Smooth muscle cell (in vitro differentiated cells): ENCODE data around the gene GIMAP8. TPM values are rescaled to one million over a fixed set of nuclear protein-coding genes. Genes with fewer than 3 reads are reported as not detected.

Experiments used
- DNase-seq: peaks from one replicate; lab custom pipeline; 2025; ENCODE audit not compliant: unreplicated experiment; lab: John Stamatoyannopoulos, UW
- H2AFZ ChIP-seq: fragments of 200-600 bp; sonication (generic); 2 replicates; pipeline ENCODE4 v1.6.0; 2016; ENCODE audit warnings: antibody characterized with exemption, low read depth, mild to moderate bottlenecking
- H3F3A ChIP-seq: fragments of 200-600 bp; sonication (generic); 2 replicates; pipeline ENCODE4 v1.6.0; 2017; ENCODE audit warnings: antibody characterized with exemption, low read depth
- H3K27ac ChIP-seq: fragments of 200-600 bp; sonication (generic); 2 replicates; pipeline ENCODE4 v1.5.1; 2016; ENCODE audit warnings: low read depth, mild to moderate bottlenecking
- H3K27me3 ChIP-seq: fragments of 200-600 bp; sonication (generic); 2 replicates; pipeline ENCODE4 v1.6.1; 2016; ENCODE audit warnings: low read depth, mild to moderate bottlenecking
- H3K36me3 ChIP-seq: fragments of 200-600 bp; sonication (generic); 2 replicates; pipeline ENCODE4 v1.5.1; 2016; ENCODE audit warnings: low read depth
- H3K4me1 ChIP-seq: fragments of 200-600 bp; sonication (generic); 2 replicates; pipeline ENCODE4 v1.5.1; 2016; ENCODE audit warnings: low read depth
- H3K4me2 ChIP-seq: fragments of 200-600 bp; sonication (generic); 2 replicates; pipeline ENCODE4 v1.6.0; 2016; ENCODE audit warnings: mild to moderate bottlenecking
- H3K4me3 ChIP-seq: fragments of 200-600 bp; sonication (generic); 2 replicates; pipeline ENCODE4 v1.5.1; 2016; ENCODE audit warnings: mild to moderate bottlenecking
- H3K79me2 ChIP-seq: fragments of 200-600 bp; sonication (generic); 2 replicates; pipeline ENCODE4 v1.6.0; 2016; ENCODE audit warnings: low read depth, mild to moderate bottlenecking
- H3K9ac ChIP-seq: fragments of 200-600 bp; sonication (generic); 2 replicates; pipeline ENCODE4 v1.6.0; 2016; ENCODE audit warnings: low read depth
- H3K9me3 ChIP-seq: fragments of 200-600 bp; sonication (generic); replicated peaks from 2 replicates; pipeline ENCODE4 v1.5.1; 2016; ENCODE audit warnings: low read depth
- H4K20me1 ChIP-seq: fragments of 200-600 bp; sonication (generic); 2 replicates; pipeline ENCODE4 v1.6.0; 2016; ENCODE audit warnings: low read depth
- CTCF ChIP-seq: fragments of 200-600 bp; sonication (generic); IDR thresholded peaks from 2 replicates; pipeline ENCODE4 v1.5.1; 2017; ENCODE audit warnings: borderline replicate concordance, mild to moderate bottlenecking, antibody characterized with exemption; ENCODE audit not compliant: insufficient read depth, poor library complexity, severe bottlenecking
- WGBS: methylation state at CpG from one replicate; pipeline ENCODE4 v1.1.7; 2016; ENCODE audit warnings: low lambda C conversion rate; 5-methylcytosine and 5-hydroxymethylcytosine counted together
- polyA plus RNA-seq: library from polyadenylated mRNA; unstranded; fragments of >200 nt; fragmentation: Nextera tagmentation; extraction: Ambion mirVana; gene quantifications from 2 replicates; pipeline ENCODE4 v1.2.1, GENCODE V29; 2016
- total RNA-seq: library from RNA; depleted of rRNA; stranded (reverse); fragments of >200 nt; gene quantifications from 2 replicates; pipeline ENCODE4 v1.2.3, GENCODE V29; 2014

GIMAP8 gene
- total and polyA plus RNA-seq, 2 experiments from 2014 or later: not detected

- H3F3A ChIP-seq: no peaks in the 10 kb centered on the region
- H3K79me2 ChIP-seq: no peaks in the 10 kb centered on the region
- H3K4me1 ChIP-seq: peaks cover 10% of the 10 kb centered on the region
- H3K27ac ChIP-seq: no peak overlapping the region
- no peak overlapping the region for H2AFZ ChIP-seq
- H3K4me3 ChIP-seq: no peak overlapping the region
- H3K4me2 ChIP-seq: peak overlapping the region; percentile 21
- no peaks in the 10 kb centered on the region for H4K20me1 ChIP-seq
- 57% methylated on average over 14 of the region's 14 CpGs for WGBS
- no peak overlapping the region for H3K9ac ChIP-seq
- no peaks in the 10 kb centered on the region for H3K27me3 ChIP-seq
- H3K9me3 ChIP-seq: no peaks in the 10 kb centered on the region
- no peak for TF ChIP-seq CTCF
- no peak for DNase-seq
- H3K36me3 ChIP-seq: no peaks in the 10 kb centered on the region
Measured at GRCh38 chr7:150430465-150431085, 19.9 kb upstream of the GIMAP8 start.

GRCh38 chr7:150431839-150432658, 18.4 kb upstream of the GIMAP8 start:
- TF ChIP-seq CTCF: no peak
- 92% methylated on average over 7 of the region's 7 CpGs for WGBS

GRCh38 chr7:150432915-150433892, 17.2 kb upstream of the GIMAP8 start:
- no peak for TF ChIP-seq CTCF
- 88% methylated on average over 14 of the region's 14 CpGs for WGBS
- Histone ChIP-seq H3K36me3 (no peaks in the 10 kb centered on the region), H2AFZ (no peak overlapping the region), H3K27me3 (no peaks in the 10 kb centered on the region), H3K4me1 (peaks cover 10% of the 10 kb centered on the region), H4K20me1 (no peaks in the 10 kb centered on the region), H3K4me2 (no peak overlapping the region), H3K9me3 (no peaks in the 10 kb centered on the region), H3K27ac (no peak overlapping the region), H3K9ac (no peak overlapping the region), H3F3A (no peaks in the 10 kb centered on the region), H3K4me3 (no peak overlapping the region), H3K79me2 (no peaks in the 10 kb centered on the region)
- no peak for DNase-seq

More at GRCh38 chr7:150431839-150432658, 18.4 kb upstream of the GIMAP8 start:
- Histone ChIP-seq H3K9ac (no peak overlapping the region), H3K27me3 (no peaks in the 10 kb centered on the region), H3K79me2 (no peaks in the 10 kb centered on the region), H3K9me3 (no peaks in the 10 kb centered on the region), H3F3A (no peaks in the 10 kb centered on the region), H2AFZ (no peak overlapping the region), H4K20me1 (no peaks in the 10 kb centered on the region), H3K4me1 (peaks cover 10% of the 10 kb centered on the region), H3K36me3 (no peaks in the 10 kb centered on the region), H3K4me2 (no peak overlapping the region), H3K27ac (no peak overlapping the region), H3K4me3 (no peak overlapping the region)
- no peak for DNase-seq
